Stimulated activated CD8-positive, alpha-beta memory T cell treated with anti-CD3 and anti-CD28 coated beads, Interleukin-4, amount 100 ng/mL, for 24 hours (primary cell): ENCODE results near the gene CHRNG.
"Not testable (repeated sequence)": the region's sequence is repeated elsewhere in the genome, so short reads cannot be mapped to it uniquely, and the experiment has no call there.

Source experiments
- DNase-seq: peaks from one replicate; pipeline ENCODE4 v3.0.0-alpha.2; 2020; ENCODE audit warnings: low read depth

CHRNG gene

DNA sequence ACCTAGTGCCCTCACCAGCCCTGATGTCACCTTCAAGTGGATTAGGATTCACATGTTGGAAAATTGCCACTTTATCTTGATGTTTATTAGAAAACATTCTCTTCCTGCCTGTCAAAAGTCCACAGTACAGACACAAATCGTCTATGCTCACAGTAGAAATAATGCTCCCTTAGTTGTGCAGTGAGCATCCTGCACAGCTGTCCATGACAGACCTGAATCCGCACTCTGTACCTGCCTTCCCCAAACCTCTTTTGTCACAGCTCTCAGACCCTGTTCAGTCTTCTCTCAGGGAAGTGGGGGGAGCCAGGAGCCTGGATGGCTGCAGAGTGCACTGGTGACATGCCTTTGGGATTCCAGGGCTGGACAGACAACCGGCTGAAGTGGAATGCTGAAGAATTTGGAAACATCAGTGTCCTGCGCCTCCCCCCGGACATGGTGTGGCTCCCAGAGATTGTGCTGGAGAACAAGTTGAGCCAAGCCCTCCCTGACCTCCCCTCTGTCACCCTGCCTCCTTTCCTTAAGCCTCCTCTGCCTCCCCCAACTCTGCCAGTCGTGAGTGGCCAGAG is 11.5 kb upstream of the CHRNG start:
- no peak for DNase-seq

DNA sequence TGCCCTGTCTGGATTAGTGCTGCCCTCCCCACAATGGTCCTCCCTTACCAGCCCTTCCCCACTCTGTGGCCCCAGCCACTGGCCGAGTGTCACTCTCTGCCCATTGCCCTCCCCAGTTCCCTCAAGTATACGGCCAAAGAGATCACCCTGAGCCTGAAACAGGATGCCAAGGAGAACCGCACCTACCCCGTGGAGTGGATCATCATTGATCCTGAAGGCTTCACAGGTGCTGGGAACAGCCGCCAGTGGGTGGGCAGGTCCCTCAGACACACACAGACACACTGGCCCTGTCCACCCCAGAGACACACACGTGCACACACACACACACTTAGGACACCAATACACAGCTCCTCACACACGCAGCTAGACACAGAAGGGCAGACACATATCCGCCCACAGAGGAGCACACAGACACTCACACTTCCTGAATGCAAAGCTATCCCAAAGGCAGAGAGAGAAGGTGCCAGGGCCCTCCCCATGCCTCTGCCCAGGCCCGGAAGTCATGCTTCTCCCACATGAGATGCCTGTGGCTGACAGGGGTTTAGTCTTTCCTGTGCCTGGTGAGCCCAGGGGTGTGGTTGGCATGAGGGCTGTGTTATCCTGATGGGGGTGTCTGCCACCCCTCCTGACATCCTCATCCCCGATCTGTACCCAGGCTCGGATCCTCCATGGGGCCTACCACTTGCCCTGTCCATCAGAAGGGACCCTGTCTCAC is 10.6 kb upstream of the CHRNG start:
- DNase-seq = no peak

DNA sequence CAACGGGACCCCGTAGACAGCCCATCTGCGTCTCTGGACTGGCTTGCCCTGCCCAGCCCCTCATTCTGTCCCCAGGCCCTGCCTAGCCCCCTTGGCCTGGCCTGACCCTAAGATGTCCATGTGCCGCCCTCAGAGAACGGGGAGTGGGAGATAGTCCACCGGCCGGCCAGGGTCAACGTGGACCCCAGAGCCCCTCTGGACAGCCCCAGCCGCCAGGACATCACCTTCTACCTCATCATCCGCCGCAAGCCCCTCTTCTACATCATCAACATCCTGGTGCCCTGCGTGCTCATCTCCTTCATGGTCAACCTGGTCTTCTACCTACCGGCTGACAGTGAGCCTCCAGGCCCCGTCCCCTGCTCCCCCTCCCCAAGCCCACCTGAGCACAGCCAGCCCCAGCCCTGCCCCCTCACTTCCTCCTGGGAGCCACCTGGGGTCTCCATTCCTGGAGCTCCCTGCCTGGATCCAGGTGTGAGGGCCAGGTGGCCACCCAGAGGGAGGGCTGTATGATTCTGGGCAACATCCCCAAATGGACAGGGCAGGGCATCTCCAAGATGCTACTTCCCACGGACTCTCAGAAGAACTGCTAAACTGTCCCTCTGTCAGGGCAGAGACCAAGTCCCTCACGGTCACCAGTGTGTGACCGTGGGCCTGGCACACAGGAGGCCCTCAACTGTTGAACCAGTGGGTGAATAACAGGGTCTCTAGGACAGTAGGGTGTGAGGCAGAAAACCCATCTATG is 9.5 kb upstream of the CHRNG start:
- no peak for DNase-seq

DNA sequence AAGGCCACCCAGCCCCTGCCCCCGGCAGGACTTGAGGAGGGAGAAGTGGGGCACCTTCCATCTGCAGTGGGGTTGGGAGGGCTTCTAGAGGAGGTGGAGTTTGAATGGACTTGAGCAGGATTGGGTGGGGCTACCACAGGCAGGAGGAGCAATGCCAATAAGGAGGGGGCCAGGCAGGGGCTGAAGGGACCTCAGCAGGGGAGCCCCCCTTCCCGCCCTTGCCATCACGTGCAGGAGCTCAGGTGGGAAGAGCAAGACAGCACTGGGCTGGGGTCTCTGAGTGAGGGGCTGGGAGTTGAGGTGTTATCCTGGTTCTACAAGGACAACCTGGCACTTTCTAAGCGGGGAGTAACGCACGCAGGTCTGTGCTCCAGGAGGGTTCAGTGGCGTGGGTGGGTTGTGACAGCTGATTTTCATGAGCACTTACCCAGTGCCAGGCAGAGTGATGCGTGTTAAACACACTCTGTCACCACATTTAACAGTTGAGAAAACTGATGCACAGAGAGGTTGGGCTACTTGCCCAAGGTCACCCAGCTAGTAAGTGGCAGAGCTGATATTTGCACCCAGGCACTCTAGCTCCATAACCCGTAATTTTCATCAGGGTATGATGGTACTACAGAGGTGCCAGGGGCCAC is 8.7 kb upstream of the CHRNG start:
- DNase-seq = no peak

DNA sequence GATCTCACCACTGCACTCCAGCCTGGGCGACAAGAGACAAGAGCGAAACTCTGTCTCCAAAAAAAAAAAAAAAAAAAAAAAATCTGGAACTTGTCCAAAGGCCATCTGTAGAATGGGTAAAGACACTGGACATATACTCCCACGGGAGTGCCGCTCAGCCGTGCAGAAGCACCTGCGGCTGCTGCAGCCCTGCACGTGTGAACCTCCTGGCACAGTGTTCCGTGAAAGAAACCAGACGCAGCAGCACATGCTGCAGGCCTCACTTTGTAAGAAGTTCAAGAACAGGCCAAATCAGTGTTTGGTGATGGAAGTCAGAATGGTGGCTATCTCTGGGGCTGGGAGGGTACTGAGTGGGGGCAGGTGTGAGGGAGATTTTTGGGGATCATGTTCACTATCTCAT is 7.1 kb upstream of the CHRNG start:
- no peak for DNase-seq

DNA sequence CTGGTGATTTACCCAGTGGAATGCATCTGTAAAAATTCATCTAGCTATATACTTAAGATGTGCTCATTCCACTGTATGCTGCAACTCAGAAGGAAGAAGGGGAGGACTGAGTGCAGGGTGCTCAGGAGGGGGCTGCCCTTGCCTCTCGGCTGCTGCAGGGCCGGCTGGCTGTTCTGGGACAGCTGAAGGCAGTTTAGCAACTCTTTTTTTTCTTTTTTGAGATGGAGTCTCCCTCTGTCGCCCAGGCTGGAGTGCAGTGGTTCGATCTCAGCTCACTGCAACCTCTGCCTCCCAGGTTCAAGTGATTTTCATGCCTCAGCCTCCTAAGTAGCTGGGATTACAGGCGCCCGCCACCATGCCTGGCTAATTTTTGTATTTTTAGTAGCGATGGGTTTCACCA is 6.7 kb upstream of the CHRNG start:
- not testable (repeated sequence) for DNase-seq

DNA sequence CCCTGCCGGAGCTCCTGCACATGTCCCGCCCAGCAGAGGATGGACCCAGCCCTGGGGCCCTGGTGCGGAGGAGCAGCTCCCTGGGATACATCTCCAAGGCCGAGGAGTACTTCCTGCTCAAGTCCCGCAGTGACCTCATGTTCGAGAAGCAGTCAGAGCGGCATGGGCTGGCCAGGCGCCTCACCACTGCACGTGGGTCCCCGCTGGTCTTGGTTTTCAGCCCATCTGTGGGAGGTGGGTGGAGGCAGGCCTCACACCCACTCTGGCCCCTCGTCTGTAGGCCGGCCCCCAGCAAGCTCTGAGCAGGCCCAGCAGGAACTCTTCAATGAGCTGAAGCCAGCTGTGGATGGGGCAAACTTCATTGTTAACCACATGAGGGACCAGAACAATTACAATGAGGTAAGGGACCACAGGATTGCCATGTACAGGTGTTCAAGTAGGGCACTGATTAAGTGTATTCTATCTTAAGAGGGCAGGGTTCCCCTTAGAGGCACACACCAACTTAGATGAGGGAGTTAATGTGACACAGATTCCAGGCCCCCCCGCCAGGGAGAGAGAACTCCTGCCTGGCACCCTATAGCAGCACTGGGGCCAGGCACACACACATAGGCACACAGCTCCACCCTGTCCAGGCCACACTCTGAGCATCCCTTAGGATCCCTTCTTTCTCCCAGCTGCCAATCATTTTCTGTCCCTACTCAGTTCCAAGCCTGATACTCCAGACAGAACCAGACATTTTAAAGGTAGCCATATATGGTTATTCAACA is 5.4 kb upstream of the CHRNG start:
- no peak for DNase-seq

DNA sequence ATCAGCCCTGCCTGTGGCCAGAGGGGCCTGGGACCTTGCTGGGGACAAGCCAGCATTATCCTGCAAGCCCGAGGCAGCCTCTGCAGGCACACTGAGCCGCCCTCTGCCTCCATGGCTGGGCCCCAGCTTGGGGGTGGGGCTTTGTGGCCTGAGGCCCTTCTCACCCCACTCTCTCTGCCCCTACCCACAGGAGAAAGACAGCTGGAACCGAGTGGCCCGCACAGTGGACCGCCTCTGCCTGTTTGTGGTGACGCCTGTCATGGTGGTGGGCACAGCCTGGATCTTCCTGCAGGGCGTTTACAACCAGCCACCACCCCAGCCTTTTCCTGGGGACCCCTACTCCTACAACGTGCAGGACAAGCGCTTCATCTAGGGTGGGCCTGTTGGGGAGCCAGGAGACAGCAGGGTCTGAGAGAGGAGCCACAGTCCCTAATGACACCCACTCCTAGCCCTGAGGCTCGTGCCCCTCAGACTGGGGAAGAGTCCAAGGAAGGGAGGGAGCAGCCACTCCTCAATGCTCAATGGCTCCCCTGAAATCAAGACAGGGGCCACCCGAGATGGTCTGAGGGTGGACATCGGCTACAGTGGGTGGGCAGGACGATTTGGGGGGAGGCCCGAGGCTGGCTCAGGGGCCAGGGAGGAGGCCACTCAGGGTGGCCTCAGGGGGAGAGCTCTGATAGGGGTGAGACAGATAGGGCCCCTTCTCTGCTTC is 4.4 kb upstream of the CHRNG start:
- DNase-seq = no peak

DNA sequence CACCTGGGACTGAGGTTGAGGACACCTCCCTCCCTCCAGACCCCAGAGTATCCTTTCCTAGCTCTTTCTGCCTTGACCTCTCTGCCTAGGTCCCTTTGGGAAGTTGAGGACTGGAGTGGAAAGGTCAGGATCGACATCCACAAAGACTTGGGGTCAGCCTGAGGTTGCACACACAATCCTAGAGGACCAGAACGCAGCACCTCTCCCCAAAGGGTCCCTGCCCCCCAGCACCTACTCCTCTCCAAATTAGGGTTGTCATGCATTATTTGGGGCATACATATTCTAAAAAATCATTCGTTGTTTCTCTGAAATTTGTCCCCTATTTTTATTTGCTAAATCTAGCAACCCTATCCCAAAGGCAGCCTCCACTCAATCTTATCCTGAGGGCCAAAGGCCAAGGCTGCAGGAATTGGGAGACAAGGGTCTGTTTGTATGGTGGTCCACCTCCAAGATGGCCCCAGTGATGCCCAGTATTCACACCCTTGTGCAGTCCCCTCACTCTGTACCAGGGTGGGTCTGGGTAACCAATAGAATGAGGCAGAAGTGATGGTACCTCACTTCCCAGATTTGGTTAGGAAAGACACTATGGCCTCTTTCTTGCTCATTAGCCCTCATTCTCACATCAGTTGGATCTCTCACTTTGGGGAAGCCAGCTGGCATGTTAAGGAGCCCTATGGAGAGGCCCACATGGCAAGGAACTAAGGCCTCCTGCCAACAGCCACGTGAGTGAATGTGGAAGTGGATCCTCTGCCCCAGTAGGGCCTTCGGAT is 3.5 kb upstream of the CHRNG start:
- no peak for DNase-seq

DNA sequence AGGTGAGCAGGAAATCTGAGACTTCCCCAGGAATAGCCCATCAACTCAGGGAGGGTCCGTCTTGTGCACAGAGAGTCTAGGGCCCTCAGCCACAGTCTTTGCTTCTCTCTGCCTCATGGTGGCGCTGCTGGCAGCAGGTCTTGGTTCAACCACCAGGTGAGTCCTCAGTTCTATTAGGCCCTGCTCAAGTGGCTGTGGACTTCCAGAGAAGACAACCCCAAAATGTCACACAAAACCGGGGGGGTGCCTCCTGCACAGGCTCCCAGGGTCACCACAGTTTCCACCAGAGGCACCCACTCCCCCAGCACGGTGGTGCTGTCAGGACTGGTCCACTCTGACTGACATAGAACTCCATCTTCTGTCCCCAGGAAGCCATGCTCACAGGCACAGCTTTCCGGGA is 2.4 kb upstream of the CHRNG start:
- no peak for DNase-seq

DNA sequence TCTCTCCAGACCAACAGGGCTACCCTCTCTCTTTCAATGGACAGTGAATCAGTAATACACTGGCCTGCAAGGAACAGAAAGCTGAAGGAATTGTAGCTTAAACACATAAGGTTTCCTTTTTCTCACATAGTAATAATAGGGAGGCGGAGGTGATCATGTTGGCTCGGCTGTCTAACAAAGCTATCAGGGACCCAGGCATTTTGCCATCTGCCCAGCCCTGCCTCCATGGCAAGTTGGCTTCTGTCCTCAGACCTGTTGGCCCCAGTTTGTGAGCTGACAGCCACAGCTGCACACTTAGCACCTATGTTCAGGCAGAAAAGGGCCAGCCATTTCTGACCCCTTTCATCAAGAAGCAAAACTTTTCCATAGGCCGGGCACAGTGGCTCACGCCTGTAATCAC is 2.0 kb upstream of the CHRNG start:
- no peak for DNase-seq

DNA sequence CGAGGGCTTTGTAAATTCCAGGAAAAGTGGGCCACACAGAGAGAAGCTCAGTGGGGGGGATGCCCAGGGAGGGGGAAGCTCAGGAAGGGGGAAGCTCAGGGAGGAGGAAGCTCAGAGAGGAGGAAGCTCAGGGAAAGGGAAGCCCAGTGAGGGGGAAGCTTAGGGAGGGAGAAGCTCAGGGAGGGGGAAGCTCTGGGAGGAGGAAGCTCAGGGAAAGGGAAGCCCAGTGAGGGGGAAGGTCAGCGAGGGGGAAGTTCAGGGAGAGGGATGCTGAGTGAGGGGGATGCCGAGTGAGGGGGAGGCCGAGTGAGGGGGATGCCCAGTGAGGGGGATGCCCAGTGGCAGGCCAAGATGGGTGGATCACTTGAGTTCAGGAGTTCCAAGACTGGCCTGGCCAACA is 821 bp upstream of the CHRNG start:
- DNase-seq = no peak

DNA sequence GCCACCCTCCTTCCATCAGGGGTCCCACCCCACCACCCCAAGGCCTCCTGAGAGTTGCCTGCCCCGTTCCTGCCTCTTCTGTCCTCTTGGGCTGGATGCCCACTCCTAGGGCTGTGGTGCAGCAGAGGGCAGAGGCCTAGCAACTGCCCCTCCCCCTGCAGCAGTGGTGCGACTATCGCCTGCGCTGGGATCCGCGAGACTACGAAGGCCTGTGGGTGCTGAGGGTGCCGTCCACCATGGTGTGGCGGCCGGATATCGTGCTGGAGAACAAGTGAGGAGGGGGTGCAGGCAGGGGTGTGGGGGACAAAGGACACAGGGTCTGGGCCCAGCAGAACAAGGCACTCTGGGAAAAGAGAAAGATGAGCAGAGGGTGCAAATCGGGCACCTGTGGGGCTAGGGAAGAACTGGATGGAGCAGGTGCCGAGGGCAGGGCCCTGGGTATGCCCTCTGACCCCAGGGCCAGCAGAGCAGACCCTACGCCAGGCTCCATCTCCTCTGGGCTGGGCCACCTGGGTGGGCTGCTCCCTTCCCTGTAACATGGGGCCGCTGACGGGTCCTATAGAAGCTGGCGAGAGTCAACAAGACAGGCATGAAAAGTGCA is 1.0 kb downstream of the CHRNG start:
- no peak for DNase-seq

DNA sequence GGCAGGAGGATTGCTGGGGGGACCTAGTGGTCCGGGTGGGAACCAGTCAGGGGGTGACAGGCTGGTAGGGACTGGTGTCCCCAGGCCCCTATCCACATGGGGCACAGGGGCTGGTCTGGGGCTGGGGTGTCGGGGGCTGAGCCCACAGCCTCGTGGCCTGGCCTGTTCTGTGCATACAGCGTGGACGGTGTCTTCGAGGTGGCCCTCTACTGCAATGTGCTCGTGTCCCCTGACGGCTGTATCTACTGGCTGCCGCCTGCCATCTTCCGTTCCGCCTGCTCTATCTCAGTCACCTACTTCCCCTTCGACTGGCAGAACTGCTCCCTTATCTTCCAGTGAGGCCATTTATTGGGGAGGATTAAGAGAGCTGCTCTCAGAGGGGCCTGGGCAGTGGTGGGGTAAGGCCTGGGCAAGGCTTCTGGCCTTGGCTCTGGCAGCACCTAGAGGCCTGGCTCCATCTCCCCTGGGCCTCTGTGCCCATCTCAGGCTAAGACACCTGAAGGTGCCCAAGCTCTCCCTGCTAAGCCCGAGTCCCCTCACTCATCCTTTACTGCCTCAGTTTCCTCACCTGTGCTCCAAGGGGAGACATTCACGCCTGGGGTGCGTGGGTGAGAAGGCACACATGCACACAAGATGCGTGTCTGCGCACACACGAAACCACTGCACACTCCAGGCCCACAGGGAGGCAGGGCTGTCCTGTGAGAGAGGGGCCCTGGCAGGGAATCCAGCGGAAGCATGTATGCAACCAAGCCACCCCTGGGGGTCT is 1.9 kb downstream of the CHRNG start:
- DNase-seq = no peak

DNA sequence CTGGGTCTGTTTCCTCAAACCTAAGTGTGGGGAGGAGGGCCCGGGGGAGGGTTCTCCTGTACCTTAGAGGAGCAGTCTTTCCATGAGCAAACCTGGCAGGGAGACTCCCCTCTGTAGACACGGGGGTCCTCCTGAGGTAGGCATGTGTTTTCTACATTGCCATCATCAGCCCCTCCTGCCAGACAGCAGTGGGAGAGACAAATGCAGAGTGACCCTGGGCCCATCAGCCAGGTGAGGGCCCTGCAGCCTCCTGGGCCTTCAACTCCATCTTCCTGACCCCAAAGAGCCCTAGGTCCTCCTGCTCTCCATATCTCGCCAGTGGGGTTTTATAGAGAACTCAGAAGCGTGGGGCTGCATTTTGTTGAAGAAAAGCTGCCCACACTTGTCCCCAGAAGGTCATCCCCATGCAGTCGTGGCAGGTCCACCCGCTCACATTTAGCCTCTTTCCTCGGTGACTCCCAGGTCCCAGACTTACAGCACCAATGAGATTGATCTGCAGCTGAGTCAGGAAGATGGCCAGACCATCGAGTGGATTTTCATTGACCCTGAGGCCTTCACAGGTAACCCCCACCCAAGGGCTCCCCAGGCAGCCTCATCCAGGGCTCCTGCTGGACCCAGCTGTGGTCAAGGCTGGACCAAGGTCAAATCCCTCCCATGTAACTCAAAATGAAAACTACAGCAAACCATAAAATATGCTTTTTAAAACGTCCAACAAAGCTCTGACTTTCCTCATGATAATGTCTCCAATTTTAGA is 2.6 kb downstream of the CHRNG start:
- DNase-seq = no peak

DNA sequence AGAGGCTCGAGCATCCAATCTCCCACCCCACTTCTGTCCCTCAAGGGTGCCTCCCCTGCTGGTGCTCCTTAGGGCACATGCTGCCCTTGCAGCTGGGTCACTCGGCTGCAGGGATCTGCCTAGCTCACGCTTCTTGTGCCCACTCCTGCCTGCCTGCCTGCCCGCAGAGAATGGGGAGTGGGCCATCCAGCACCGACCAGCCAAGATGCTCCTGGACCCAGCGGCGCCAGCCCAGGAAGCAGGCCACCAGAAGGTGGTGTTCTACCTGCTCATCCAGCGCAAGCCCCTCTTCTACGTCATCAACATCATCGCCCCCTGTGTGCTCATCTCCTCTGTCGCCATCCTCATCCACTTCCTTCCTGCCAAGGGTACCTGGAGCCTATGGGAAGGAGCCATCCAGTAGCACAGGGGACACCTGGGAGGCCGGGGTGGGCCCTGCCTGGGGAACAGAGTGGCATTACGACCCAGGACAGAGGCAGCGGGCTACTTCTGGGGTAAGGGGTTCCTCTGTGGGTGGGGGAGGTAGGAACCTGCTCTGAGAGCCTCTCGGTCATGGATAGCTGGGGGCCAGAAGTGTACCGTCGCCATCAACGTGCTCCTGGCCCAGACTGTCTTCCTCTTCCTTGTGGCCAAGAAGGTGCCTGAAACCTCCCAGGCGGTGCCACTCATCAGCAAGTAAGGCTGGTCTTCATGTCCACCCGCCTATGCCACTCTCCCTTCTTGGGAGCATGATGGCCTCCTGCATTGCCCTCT is 3.4 kb downstream of the CHRNG start:
- DNase-seq = no peak

DNA sequence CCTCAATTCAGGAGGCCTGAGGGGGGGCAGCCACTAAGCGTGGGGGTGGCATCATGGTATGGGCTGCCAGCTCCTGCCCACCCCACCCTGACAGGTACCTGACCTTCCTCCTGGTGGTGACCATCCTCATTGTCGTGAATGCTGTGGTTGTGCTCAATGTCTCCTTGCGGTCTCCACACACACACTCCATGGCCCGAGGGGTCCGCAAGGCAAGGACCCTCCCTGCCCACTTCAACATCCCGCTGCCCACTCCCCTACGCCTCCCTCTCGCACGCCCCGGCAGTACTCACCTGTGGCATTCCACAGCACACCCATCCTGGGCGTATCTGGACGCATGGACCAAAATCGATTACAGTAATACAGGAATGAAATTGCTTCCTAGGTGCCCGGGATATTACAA is 4.0 kb downstream of the CHRNG start:
- DNase-seq = no peak

DNA sequence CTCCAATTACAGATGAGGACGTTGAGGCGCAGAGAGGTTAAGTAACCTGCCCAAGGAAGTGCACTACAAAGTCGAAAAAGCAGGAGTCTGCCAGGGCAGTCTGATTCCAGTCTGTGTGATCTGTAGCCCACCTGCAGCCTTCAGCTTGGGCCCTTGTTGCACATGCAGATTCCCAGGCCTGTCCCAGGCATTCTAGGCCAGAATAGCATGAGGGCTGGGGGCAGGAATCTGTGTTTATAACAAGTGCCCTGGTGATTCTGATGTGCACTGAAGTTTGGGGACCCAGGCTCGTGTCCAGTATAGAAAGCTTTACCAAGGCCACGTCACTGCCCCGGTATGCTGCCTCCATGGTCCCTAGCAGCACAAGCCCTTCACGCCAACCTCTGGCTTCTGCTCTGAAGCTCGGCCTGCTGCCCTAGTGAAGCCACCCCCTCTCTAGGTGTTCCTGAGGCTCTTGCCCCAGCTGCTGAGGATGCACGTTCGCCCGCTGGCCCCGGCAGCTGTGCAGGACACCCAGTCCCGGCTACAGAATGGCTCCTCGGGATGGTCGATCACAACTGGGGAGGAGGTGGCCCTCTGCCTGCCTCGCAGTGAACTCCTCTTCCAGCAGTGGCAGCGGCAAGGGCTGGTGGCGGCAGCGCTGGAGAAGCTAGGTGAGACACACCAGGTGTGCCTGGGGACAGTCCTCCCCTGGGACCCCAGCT is 4.6 kb downstream of the CHRNG start:
- DNase-seq = no peak
